Activated CD4-positive, alpha-beta T cell treated with anti-CD3 and anti-CD28 coated beads, Interleukin-10, Interleukin-2, amounts not matched to agents 100 ng/mL and 50 ng/mL, durations not matched to agents 16 hours and 8 hours (primary cell): ENCODE measurements around the gene LRRC8E.
"Not testable (repeated sequence)": the region's sequence is repeated elsewhere in the genome, so short reads cannot be mapped to it uniquely, and the experiment has no call there.

Experiments used
- DNase-seq: peaks from one replicate; pipeline ENCODE4 v3.0.0-alpha.2; 2020

The LRRC8E gene

DNA sequence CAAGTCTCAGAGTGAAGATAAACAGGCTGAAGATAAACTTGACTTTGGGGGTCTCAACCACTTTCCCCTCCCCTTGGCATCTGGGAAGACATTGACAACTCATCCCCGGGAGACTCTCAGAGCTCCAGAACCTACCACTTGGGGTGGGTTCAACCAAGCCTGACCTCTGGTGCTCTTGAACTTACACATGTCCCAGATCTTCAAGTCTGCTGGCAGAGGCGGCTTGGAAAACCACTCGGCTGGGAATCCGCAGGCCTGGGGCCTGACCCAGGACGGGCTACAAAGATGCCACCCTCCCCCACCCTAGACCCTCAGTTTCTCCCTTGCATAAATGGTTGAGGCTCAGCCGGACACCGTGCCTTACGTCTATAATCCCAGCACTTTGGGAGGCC lies 512 bp downstream of the LRRC8E start:
- no peak for DNase-seq

DNA sequence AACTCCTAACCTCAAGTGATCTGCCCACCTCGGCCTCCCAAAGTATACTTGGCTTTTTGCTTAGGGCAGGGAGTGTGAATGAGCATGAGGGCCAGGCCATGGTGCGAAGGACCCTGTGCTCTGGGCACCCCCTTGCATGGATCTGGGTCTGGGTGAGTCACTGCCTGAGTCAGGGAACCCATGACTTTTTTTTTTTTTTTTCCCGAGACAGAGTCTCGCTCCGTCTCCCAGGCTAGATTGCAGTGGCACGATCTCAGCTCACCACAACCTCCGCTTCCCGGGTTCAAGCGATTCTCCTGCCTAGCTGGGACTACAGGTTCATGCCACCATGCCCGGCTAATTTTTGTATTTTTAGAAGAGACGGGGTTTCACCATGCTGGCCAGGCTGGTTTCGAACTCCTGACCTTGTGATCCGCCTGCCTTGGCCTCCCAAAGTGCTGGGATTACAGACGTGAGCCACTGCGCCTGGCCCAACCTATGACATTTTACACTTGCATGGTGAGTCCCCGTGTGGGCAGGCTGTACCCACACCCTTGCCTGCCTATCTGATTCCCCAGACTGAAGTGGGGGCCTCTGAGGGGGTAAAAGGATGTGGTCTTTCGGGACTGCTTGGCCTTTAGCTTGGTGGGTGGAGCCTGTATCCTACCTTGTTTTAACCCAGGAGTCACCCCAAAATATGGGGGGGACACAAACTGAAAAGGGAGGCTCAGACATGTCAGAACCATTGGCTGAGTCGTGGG lies 5.2 kb downstream of the LRRC8E start:
- DNase-seq = not testable (repeated sequence)

DNA sequence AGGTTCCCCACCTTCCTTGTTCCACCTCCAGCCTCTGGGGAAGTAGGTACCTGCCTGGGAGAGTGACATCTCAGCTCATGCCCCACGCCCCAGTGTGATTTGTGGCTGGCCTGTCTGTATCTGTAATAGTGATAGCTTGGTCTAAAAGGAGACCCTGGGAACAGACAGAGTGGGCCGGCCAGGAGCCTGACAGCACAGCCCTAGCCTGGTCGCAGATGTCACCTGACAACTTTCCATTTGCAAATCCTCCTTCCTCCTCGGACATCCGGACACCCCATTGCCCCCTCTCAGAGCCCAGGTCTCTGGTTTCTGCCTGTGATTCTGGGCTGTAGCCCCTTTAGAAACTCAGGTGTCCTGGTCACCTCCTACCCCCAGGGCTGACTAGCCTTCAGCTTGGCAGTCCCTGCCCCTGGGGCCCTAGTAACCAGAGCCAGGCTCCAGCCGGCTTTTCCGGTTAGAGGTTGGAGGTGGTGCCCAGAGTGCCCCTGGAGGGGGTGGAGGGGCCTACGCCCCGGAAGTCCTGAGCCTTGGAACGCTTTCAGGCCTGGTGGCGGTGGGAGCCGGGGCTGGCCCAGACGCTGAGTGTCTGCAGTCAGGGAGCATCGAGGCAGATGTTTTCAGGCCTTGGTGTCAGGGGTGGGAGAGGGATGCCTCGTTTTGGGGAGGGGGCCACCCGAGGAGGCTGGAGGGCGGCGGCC lies 6.5 kb downstream of the LRRC8E start:
- DNase-seq = no peak

DNA sequence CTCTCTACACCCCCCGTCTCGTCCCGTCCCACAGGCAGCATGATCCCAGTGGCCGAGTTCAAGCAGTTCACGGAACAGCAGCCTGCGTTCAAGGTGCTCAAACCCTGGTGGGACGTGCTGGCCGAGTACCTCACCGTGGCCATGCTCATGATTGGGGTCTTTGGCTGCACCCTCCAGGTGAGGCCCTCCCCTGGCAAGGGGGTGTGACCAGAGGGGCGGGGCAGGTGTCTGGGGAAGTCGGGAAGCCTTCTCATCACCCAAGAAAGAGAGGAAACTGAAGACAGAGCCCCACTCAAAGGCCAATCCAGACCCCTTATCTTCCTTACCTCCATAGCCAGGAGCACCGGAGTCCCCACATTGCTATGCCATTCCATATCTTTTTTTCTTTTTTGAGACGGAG lies 7.3 kb downstream of the LRRC8E start:
- DNase-seq = no peak

DNA sequence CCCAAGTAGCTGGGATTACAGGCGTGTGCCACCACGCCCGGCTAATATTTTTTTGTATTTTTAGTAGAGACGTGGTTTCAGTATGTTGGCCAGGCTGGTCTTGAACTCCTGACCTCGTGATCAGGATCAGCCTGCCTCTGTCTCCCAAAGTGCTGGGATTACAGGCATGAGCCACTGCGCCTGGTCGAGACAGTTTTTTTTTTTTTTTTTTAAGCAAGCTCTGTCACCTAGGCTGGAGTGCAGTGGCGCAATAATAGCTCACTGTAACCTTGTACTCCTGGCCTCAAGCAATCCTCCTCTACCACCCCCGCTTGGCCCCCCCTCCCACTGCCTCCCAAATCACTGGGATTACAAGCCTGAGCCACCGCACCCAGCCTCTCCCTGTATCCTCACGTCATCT lies 9.0 kb downstream of the LRRC8E start:
- DNase-seq = no peak

DNA sequence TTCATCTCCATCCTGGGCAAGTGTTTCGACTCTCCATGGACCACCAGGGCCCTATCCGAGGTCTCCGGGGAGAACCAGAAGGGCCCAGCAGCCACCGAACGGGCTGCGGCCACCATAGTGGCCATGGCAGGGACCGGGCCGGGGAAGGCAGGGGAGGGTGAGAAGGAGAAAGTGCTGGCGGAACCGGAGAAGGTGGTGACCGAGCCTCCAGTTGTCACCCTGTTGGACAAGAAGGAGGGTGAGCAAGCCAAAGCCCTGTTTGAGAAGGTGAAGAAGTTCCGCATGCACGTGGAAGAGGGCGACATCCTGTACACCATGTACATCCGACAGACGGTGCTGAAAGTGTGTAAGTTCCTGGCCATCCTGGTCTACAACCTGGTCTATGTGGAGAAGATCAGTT lies 10.7 kb downstream of the LRRC8E start:
- DNase-seq = no peak

DNA sequence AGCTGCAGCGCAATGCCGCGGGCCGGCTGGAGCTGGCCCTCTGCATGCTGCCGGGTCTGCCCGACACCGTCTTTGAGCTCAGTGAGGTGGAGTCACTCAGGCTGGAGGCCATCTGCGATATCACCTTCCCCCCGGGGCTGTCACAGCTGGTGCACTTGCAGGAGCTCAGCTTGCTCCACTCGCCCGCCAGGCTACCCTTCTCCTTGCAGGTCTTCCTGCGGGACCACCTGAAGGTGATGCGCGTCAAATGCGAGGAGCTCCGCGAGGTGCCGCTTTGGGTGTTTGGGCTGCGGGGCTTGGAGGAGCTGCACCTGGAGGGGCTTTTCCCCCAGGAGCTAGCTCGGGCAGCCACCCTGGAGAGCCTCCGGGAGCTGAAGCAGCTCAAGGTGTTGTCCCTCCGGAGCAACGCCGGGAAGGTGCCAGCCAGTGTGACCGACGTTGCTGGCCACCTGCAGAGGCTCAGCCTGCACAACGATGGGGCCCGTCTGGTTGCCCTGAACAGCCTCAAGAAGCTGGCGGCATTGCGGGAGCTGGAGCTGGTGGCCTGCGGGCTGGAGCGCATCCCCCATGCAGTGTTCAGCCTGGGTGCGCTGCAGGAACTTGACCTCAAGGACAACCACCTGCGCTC lies 11.6 kb downstream of the LRRC8E start:
- no peak for DNase-seq

DNA sequence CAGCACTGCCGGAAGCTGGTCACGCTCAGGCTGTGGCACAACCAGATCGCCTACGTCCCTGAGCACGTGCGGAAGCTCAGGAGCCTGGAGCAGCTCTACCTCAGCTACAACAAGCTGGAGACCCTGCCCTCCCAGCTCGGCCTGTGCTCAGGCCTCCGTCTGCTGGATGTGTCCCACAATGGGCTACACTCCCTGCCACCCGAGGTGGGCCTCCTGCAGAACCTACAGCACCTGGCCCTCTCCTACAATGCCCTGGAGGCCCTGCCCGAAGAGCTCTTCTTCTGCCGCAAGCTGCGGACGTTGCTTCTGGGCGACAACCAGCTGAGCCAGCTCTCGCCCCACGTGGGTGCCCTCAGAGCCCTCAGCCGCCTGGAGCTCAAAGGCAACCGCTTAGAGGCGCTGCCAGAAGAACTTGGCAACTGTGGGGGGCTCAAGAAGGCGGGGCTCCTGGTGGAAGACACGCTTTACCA lies 12.1 kb downstream of the LRRC8E start:
- DNase-seq = no peak

DNA sequence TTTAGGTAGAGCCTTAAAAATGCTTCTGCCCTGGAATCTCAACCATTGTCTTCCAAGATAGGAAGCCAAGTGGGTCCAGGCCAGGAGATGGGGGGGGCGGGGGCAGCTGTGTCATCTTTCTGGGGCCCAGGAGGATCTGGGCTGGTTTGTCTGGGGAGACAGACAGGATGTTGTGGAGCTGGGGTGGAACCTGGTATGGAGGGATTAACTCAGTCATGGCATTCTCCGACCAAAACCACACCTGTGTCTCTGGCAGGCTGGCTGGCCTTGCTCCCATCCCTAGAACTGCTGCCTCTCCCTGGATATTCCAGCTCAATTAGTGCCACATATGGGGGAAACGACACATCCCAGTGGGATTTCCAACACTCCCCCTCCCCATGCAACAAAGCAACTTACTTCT lies 12.6 kb downstream of the LRRC8E start:
- no peak for DNase-seq

DNA sequence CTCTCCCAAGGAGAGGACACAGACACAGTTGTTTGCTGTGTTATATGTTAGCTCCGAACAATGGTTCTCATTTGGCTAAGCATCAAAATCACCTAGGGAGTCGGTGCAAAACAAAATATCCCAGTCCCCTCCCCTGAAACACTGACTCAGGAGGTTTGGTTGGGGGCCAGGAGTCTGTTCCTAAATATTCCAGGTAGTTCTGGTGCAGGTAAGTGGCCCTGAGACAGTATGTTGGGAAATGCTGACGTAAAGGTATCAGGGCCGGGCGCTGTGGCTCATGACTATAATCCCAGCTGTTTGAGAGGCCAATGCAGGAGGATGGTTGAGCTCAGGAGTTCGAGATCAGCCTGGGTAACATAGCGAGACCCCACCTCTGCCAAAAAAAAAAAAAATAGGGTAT lies 13.0 kb downstream of the LRRC8E start:
- no peak for DNase-seq

DNA sequence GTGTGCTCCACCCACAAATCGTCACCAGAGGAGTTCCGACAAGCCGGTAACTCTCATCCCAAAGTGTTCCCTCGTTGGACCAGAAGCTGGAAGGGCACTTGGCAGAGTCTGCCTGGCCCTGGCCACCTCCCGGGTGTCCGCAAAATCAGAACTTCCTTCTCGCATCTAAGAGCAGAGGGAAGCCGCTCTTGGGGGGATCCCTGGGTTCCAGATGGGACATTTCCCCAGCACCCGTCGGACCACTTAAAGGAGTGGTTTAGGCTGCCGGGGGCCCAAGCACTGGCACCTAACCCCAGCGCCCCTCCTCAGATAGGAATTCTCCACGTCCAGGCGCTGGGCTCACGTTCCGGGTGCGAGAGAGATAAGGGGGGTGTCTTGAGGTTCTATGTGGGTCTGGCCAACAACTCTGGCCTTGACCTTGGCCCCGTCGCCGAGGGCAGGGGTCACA lies 14.5 kb downstream of the LRRC8E start:
- DNase-seq = no peak

DNA sequence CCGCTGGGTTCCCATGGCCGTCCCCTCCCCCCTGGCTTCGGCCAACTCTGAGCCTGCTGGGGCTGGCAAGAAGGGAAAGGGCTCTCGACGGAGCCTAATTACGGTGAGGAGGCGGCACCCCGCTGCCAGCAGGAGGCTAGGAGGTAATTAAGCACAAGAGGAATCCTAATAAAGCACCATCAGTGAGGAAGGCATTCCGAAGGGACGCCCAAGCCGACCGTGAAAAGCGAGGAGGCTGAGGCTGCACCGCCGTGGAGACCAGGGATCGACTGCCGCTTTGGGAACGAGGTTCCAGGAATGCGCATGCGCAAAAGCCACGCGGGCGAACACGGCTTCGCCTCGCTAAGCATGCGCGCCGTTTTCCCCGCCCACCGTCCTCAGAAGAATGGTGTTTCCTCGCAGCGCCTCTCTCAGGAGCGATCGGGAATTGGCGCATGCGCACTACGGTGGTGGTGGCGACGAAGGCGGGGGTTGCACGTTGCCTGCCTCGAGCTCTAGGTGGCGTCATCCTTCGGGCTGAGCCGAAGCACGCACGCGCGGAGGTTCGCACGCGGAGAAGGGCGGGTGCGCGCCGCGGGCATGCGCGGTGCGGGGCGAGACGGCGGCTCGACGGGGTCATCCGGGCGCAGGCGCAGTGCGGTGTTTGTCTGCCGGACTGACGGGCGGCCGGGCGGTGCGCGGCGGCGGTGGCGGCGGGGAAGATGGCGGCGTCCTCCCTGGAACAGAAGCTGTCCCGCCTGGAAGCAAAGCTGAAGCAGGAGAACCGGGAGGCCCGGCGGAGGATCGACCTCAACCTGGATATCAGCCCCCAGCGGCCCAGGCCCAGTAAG lies 15.1 kb downstream of the LRRC8E start, which contains the start of gene MAP2K7:
TSS of gene MAP2K7 (plus strand) at position 634 of the 830 bp plus-strand sequence. CDS start at position 702, 68 bp downstream.
- DNase-seq = peak; percentile 100

DNA sequence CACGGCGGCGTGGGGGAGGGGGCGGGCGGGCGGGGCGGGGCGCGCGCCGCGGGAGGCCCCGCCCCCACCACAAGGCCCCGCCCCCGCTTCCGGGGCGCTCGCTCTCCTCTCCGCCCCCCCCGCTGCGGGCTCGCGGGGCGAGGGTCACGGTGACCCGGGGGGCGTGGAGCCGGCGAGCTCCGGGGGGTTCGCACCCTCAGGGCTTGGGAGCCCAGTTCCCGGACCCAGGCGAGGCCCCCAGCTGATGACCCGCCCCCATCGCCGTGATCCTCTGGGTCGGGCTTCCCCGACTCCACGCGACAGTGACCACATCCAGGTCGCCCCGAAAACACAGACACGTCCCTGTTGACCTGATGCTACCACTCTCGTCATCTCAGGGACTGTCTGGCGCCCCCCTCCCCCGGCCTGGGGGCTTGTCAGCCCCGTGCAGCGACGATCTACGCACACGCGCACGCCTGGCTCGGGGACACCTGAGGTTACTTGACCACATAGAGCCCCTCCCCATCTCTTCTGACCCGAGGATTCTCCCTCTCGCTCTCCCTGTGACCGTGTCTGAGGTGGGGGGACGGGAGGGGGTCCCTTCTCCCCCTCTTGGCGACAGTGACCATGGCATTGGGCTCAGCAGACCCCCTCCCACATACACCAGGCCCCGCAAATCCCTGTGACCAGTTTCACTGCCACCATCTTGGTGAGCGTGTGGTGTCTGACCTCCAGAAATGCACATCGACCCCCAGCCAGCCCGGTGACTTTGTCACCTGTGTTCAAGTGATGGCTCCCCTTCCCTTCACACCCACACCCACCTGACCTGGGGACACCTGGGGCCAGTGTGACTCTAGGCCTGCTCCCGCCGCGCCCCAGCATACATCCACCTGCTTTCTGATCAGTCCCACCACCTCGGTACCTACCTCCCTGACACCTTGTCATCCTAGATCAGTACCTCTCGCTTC lies 16.0 kb downstream of the LRRC8E start:
- peak; percentile 60 for DNase-seq

DNA sequence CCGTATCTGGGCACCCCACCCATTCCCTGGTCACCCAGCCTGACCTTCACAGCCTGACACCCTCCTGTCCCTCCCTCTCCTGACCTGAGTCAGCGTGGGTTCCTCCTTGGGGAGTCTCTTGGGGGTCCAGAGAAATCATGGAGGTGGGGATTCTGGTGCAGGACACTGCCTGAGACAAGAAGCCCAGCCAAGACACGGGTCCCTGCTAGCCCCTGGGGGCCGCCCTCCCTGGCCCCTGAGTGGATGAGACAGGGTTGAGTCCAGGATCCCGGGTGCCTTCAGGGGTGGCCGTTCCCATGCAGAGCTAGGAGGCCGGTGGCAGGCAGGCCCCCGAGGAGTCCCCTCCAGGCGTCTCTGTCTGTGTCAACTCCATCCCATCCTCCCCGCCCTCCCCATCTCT lies 17.0 kb downstream of the LRRC8E start:
- DNase-seq = no peak

DNA sequence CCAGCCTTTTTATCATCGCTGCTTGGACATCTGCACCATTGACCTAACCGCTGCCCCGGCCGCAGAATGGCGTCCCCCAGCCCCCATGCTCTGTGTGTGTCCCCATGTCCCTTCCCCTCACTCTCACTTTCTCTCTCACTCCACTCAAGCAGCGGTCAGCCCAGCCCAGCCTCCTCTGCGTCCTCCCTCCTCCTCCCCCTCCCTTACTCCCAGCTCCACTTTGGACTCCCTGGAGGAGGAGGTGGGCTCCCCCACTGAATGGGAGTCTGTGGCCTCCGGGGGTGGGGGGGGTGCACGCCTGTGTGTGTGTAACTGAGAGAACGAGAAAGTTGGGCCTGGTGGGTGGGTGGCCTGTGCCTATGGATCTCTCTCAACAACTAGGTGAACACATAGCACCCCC lies 17.5 kb downstream of the LRRC8E start:
- DNase-seq = no peak

DNA sequence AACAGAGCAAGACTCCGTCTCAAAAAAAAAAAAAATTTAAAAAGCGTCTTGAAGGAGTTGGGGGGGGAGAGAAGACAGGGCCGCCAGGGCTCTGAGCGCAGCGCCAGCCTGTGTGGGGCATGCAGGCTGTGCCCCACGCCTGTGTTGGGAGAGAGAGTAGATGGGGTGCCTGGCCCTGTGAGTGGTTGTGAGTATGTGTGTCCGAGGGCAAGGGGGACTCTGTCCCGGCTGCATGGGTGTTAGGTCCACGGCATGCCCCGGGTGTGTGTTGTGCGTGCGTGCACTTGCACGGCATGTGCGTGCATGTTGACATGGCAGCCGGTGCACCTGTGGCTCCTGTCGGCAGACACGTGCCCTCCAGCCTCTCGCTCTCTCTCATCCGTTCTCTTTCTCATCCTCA lies 18.8 kb downstream of the LRRC8E start:
- no peak for DNase-seq

DNA sequence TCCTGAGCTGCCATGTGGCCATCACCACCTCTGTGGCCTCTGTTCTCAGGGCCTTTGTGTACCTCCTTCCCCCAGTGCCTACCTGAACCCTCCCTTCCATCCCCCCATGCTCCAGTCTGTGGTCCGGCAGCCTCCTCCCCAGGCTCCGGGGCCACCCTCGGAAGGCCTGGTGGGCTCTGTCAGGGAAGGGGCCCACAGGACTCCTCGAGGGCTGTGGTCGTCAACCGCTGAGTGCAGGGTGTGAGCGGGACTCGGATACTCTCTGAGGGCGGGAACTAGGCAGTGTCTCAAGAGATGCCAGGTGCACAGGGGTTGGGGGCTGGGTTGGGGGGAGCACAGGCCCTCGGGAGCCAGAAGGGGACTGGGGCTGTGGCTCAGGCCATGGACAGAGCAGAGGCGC lies 19.2 kb downstream of the LRRC8E start:
- no peak for DNase-seq

DNA sequence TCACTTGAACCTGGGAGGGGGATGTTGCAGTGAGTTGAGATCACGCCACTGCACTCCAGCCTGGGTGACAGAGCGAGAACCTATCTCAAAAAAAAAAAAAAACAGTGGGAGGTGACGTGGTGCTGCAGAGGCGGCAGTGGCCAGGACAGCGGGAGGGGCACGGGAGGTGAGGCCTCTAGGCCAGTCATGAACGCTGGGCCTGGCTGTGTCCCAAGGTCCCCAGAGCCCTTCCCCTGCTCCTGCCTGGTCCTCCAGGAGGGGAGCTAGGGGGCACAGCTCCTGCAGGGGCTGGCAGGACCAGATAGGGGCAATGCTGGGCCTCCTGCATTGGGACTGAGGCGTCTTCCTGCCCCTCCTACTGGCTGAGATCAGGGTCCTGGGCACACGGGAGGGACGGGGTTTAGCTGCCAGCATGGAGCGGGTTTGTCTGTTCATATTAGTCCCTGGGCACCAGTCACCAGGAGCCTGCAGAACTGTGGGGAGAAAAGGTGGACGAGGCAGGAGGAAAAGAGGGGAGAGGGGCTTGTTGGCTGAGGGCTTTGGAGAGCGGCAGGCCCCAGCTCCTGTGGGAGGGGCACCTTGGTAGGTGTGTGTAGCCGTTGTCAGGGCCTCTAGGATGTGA lies 19.9 kb downstream of the LRRC8E start:
- DNase-seq = no peak

DNA sequence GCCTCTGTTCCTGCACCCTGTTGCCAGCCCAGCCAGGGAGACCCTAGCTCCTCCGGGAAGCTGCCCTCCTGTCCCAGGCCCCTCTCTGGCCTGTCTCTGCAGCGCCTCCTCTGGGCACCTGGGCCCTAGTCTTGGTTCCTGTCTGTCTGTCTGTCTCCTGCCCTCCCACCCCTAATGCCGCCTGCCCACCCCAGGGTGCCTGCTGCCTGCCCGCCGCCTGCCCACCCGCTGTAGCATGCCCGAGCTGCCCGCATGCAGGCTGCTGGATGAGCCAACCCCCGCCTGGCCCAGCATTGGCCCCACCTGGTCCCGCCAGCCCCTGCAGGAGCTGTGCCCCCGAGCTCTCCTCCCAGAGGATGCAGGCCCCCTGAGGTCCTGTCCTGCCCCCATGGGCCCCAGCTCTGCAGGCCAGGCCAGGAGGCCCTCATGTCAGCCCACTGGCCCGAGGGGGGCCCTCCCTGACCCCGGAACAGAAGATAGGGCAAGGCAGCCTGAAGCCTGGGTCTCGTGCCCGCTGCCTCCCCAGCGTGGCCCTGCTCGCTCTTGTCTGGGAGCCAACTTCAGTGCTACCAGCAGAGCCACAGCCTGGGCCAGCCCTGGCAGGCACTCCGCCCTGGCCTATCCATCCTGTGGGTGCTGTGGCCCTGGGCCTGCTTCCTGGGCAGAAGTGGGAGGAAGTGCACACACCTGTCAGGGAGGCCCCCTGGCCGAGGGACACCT lies 20.6 kb downstream of the LRRC8E start:
- no peak for DNase-seq

DNA sequence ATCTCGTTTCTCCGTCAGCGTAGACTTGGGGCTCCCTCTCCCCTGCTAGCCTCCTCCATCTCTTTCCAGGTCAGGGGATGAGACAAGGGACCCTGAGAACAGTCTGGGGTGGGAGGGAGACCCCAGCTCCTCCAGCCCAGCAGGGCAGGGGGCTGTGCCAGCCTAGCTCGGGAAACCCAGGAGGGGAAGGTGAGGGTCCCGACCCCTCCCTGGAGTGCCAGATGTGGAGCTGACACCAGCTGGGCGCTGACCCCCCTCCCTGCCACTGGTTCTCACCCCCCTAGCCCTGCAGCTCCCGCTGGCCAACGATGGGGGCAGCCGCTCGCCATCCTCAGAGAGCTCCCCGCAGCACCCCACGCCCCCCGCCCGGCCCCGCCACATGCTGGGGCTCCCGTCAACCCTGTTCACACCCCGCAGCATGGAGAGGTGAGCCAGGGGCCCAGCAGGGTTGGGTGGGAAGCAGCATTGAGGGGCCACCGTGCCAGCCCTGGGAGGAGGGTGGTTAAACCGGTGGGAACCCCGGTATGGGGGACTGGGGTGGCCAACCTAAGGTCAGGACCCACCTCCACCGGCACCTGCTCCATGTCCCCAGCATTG lies 21.3 kb downstream of the LRRC8E start:
- no peak for DNase-seq
